SK-N-DZ (cell line): Measurements from ENCODE around the gene GOLPH3. TPM values are rescaled to one million over a fixed set of nuclear protein-coding genes. Genes with fewer than 3 reads are reported as not detected.
"Not testable (repeated sequence)": the region's sequence is repeated elsewhere in the genome, so short reads cannot be mapped to it uniquely, and the experiment has no call there.

Experiments
- DNase-seq: peaks from one replicate; pipeline ENCODE4 v3.0.0-alpha.2; 2015; ENCODE audit warnings: low spot score
- polyA plus RNA-seq, 2 experiments: library from polyadenylated mRNA; depleted of rRNA; stranded (reverse); fragments of >200 nt; gene quantifications; 2 replicates each; pipeline ENCODE4 v1.2.3, GENCODE V29; 2014

The GOLPH3 gene
- polyA plus RNA-seq (2014; cell fraction: cytosol; rRNA removed), result 44.8 and 59.6 TPM in 2 replicates
- polyA plus RNA-seq (2014; cell fraction: nucleus; rRNA removed), result 14.6 and 26.1 TPM in 2 replicates

GRCh38 chr5:32174011-32174870 lies at the start of gene GOLPH3:
Gene GOLPH3, minus strand, starts transcription at chr5:32174319. Its CDS starts 285 bp downstream, at chr5:32174034.
- DNase-seq, result peak; percentile 87

GRCh38 chr5:32222723-32223470 lies 48.8 kb upstream of the GOLPH3 start:
- DNase-seq, result no peak

GRCh38 chr5:32217886-32218396 lies 43.8 kb upstream of the GOLPH3 start:
- DNase-seq, result peak; percentile 22

GRCh38 chr5:32214344-32214743 lies 40.2 kb upstream of the GOLPH3 start:
- not testable (repeated sequence) for DNase-seq

GRCh38 chr5:32210151-32210550 lies 36.0 kb upstream of the GOLPH3 start:
- no peak for DNase-seq

GRCh38 chr5:32208837-32209236 lies 34.7 kb upstream of the GOLPH3 start:
- not testable (repeated sequence) for DNase-seq

- DNase-seq, result no peak
Observed at GRCh38 chr5:32207355-32207634, 33.2 kb upstream of the GOLPH3 start.

GRCh38 chr5:32206509-32207354 lies 32.6 kb upstream of the GOLPH3 start:
- DNase-seq, result no peak

GRCh38 chr5:32206053-32206452 lies 31.9 kb upstream of the GOLPH3 start:
- no peak for DNase-seq

- DNase-seq, result no peak
Observed at GRCh38 chr5:32202394-32202793, 28.3 kb upstream of the GOLPH3 start.

- DNase-seq, result no peak
Observed at GRCh38 chr5:32201122-32201753, 27.1 kb upstream of the GOLPH3 start.

- no peak for DNase-seq
Observed at GRCh38 chr5:32197032-32197431, 22.9 kb upstream of the GOLPH3 start.

- DNase-seq, result no peak
Observed at GRCh38 chr5:32195265-32195664, 21.1 kb upstream of the GOLPH3 start.

GRCh38 chr5:32193591-32193990 lies 19.5 kb upstream of the GOLPH3 start:
- DNase-seq, result no peak

- DNase-seq, result peak; percentile 54
Observed at GRCh38 chr5:32190095-32190494, 16.0 kb upstream of the GOLPH3 start.

- no peak for DNase-seq
Observed at GRCh38 chr5:32187675-32188074, 13.6 kb upstream of the GOLPH3 start.

GRCh38 chr5:32182463-32183063 lies 8.4 kb upstream of the GOLPH3 start:
- DNase-seq, result no peak

- DNase-seq, result peak; percentile 28
Observed at GRCh38 chr5:32173267-32174010, 680 bp downstream of the GOLPH3 start.

- no peak for DNase-seq
Observed at GRCh38 chr5:32172923-32173266, 1.2 kb downstream of the GOLPH3 start.
